Pancreas (tissue), 10 donors: ENCODE data around the gene SS18L1. TPM values are rescaled to one million over a fixed set of nuclear protein-coding genes. Genes with fewer than 3 reads are reported as not detected.
A peak's percentile ranks its signal among the peaks of the same experiment; 100 is the strongest.

Source experiments
- ATAC-seq, 4 donors: fragments of 200-7000 bp; cut with Tn5 transposase; one replicate each; pipeline versions ENCODE4 v1.8.0 to v1.9.1; 2020; ENCODE audit warnings: mild to moderate bottlenecking in 4 of 4, moderate library complexity in 4 of 4
- DNase-seq, 6 donors: peaks; one replicate each; pipeline ENCODE4 v3.0.0-alpha.2; 2020
- FAIRE-seq: peaks from 2 replicates; lab custom pipeline; 2012; peaks lifted over from hg19 to GRCh38; lab: Jason Lieb, UNC
- H3K27ac ChIP-seq, 4 donors: fragments of 200-600 bp; sonication (generic); 1 replicate in 3 of 4; 2 replicates in 1 of 4; pipeline versions ENCODE4 v1.5.0 to v1.8.0; 2020
- H3K27me3 ChIP-seq, 4 donors: fragments of 200-600 bp; one replicate each; pipeline ENCODE4 v1.8.0; 2021
- H3K36me3 ChIP-seq, 3 donors: fragments of 200-600 bp; sonication (generic) in 1 of 3; one replicate each; pipeline versions ENCODE4 v1.5.0 to v1.8.0; 2020 to 2021
- H3K4me1 ChIP-seq, 3 donors: fragments of 200-600 bp; one replicate each; pipeline ENCODE4 v1.8.0; 2021
- H3K4me3 ChIP-seq, 4 donors: fragments of 200-600 bp; sonication (generic) in 2 of 4; one replicate each; pipeline versions ENCODE4 v1.5.0 to v1.8.0; 2020 to 2021
- H3K9me3 ChIP-seq, 4 donors: fragments of 200-600 bp; one replicate each; pipeline ENCODE4 v1.8.0; 2021
- CTCF ChIP-seq, 4 donors: fragments of 200-600 bp; sonication (generic) in 3 of 4; IDR thresholded peaks; one replicate each; pipeline versions ENCODE4 v1.5.0 to v1.8.0; 2021; ENCODE audit warnings: antibody characterized with exemption in 4 of 4
- WGBS, 2 donors: extraction: QIAGEN DNeasy Blood & Tissue Kit; methylation state at CpG; one replicate each; pipeline ENCODE4 v1.1.7; 2013; 5-methylcytosine and 5-hydroxymethylcytosine counted together
- intact Hi-C, 3 donors: fragments of 100-400 bp; cut with DNase I; formaldehyde crosslinking; loops; one replicate each; pipeline versions ENCODE4 v1.11.1 to v1.14.2; 2022
- polyA plus RNA-seq, 2 donors: library from polyadenylated mRNA; stranded (reverse); fragments of 200-250 nt; gene quantifications; one replicate each; pipeline ENCODE4 v1.2.3, GENCODE V29; 2013
- total RNA-seq, 6 donors: library from RNA; stranded (reverse); fragmentation: NEBNext Ultra II Directional in 4 of 6; extraction: Animal tissue kit (Norgen Biotek cat#: 25700) in 4 of 6; gene quantifications; one replicate each; pipeline versions ENCODE4 v1.2.1 to v1.2.4, GENCODE V29; 2021 to 2023
- donor health status: healthy with polysubstance abuse.
- donor health status: DM: no; HTN: no; CAD: no; lungs with moderate emphysema.
- donor health status: DM: no; HTN: no; CAD: no.
- donor health status: control.
- donor health status: control.
- donor health status: Bipolar disorder and iron deficiency.
- donor health status: DM: yes; HTN: yes; CAD: no.
- donor health status: DM: no; HTN: no; CAD: no.
- donor health status: DM: no; HTN: no; CAD: no.
- donor health status: DM: yes; HTN: yes; CAD: no.

The SS18L1 gene
- total RNA-seq (1 to 10 TPM; 6.6 to 9.7 (median 7.4) TPM), polyA plus RNA-seq (10 to 100 TPM; 13.0 to 19.3 TPM)

- Histone ChIP-seq H3K27me3 (no peaks in the 10 kb centered on the region), H3K27ac (peak within 1 kb of the TSS; percentile 76 to 99 (median 88)), H3K9me3 (no peaks in the 10 kb centered on the region), H3K36me3 (peaks cover 10 to 22% (median 15%) of the 10 kb centered on the region in 3 donors), H3K4me3 (peak within 1 kb of the TSS; percentile 77 to 94 (median 88)), H3K4me1 (peaks cover 16 to 26% (median 21%) of the 10 kb centered on the region in 3 donors)
- ATAC-seq = peak; percentile 90 to 94 (median 92)
- WGBS, 2 donors = 0 to 1% methylated on average over 99 to 148 of the region's 148 CpGs
- DNase-seq = peak; percentile 80 to 95 (median 87)
- no peak for TF ChIP-seq CTCF (IDR thresholded peaks at IDR 0.05)
- no peak for FAIRE-seq
- intact Hi-C loops = no loop called here
Observed at GRCh38 chr20:62143081-62143956, at the start of gene SS18L1, which contains the start of gene PSMA7. Gene SS18L1 (plus strand): TSS chr20:62143769. CDS start chr20:62143821, 52 bp downstream. Gene PSMA7 (minus strand): TSS chr20:62143394. CDS start chr20:62143303, 91 bp downstream.

GRCh38 chr20:62096421-62097380 is 46.9 kb upstream of the SS18L1 start:
- Histone ChIP-seq H3K27me3 (no peaks in the 10 kb centered on the region), H3K36me3 (no peaks in the 10 kb centered on the region), H3K9me3 (no peaks in the 10 kb centered on the region), H3K4me1 (no peaks in the 10 kb centered on the region), H3K27ac (no peak overlapping the region), H3K4me3 (no peak overlapping the region)
- TF ChIP-seq CTCF (IDR thresholded peaks at IDR 0.05) = no peak
- intact Hi-C loops = no loop called here
- peak in 1 of 6 donors; percentile 60 for DNase-seq
- no peak for ATAC-seq
- FAIRE-seq = no peak
- 86 to 90% methylated on average over 29 to 30 of the region's 30 CpGs for WGBS, 2 donors

GRCh38 chr20:62097881-62098407 is 45.6 kb upstream of the SS18L1 start:
- peak in 1 of 6 donors; percentile 25 for DNase-seq
- 83 to 84% methylated on average over 16 of the region's 16 CpGs for WGBS, 2 donors
- intact Hi-C loops = no loop called here

GRCh38 chr20:62101078-62101477 is 42.5 kb upstream of the SS18L1 start:
- Histone ChIP-seq H3K4me3 (no peak overlapping the region), H3K27me3 (no peaks in the 10 kb centered on the region), H3K9me3 (no peaks in the 10 kb centered on the region), H3K4me1 (no peaks in the 10 kb centered on the region), H3K27ac (no peak overlapping the region), H3K36me3 (no peaks in the 10 kb centered on the region)
- no peak for ATAC-seq
- 88 to 91% methylated on average over 4 of the region's 4 CpGs for WGBS, 2 donors
- FAIRE-seq = no peak
- DNase-seq = no peak
- TF ChIP-seq CTCF (IDR thresholded peaks at IDR 0.05) = no peak
- intact Hi-C loops = no loop called here

More at GRCh38 chr20:62097881-62098407, 45.6 kb upstream of the SS18L1 start:
- no peak overlapping the region for H3K4me3 ChIP-seq
- ATAC-seq (no peak), FAIRE-seq (no peak)
- H3K27ac ChIP-seq = no peak overlapping the region
- no peaks in the 10 kb centered on the region for H3K9me3 ChIP-seq
- no peaks in the 10 kb centered on the region for H3K27me3 ChIP-seq
- H3K4me1 ChIP-seq = no peaks in the 10 kb centered on the region
- no peak for TF ChIP-seq CTCF (IDR thresholded peaks at IDR 0.05)
- H3K36me3 ChIP-seq = no peaks in the 10 kb centered on the region
